Activated CD8-positive, alpha-beta T cell treated with anti-CD3 and anti-CD28 coated beads for 36 hours (primary cell): ENCODE data around the gene INPP5E. TPM values are rescaled to one million over a fixed set of nuclear protein-coding genes. Genes with fewer than 3 reads are reported as not detected.

Experiments
- ATAC-seq: fragments of 200-7000 bp; cut with Tn5 transposase; one replicate; pipeline ENCODE4 v1.10.0; 2021; ENCODE audit warnings: mild to moderate bottlenecking, moderate library complexity
- CTCF ChIA-PET: fragments of 350-600 bp; sonication (Branson Sonifier 250); formaldehyde crosslinking; loops from one replicate; lab custom pipeline; 2021; ENCODE audit warnings: antibody characterized with exemption; lab: Charles Lee
- POLR2A ChIA-PET: fragments of 350-600 bp; sonication (Branson Sonifier 250); formaldehyde crosslinking; loops from one replicate; lab custom pipeline; 2021; ENCODE audit warnings: antibody characterized with exemption; lab: Charles Lee
- DNase-seq: peaks from one replicate; pipeline ENCODE4 v3.0.0-alpha.2; 2020
- H3K27ac Mint-ChIP-seq: one replicate; pipeline ENCODE4 v1.8.0; 2021; ENCODE audit warnings: mild to moderate bottlenecking, mixed read lengths
- H3K27me3 Mint-ChIP-seq: one replicate; pipeline ENCODE4 v1.8.0; 2021; ENCODE audit warnings: mixed read lengths
- H3K36me3 Mint-ChIP-seq: one replicate; pipeline ENCODE4 v1.8.0; 2021; ENCODE audit warnings: low read depth, mixed read lengths
- H3K4me1 Mint-ChIP-seq: one replicate; pipeline ENCODE4 v1.8.0; 2021; ENCODE audit warnings: low read depth, mixed read lengths
- H3K4me3 Mint-ChIP-seq: one replicate; pipeline ENCODE4 v1.8.0; 2021; ENCODE audit warnings: mild to moderate bottlenecking, moderate library complexity, mixed read lengths
- H3K9me3 Mint-ChIP-seq: one replicate; pipeline ENCODE4 v1.8.0; 2021; ENCODE audit warnings: mixed read lengths
- CTCF ChIP-seq: fragments of 200-600 bp; IDR thresholded peaks from one replicate; pipeline ENCODE4 v1.8.0; 2022; ENCODE audit warnings: antibody characterized with exemption, mild to moderate bottlenecking
- intact Hi-C: fragments of 100-400 bp; cut with micrococcal nuclease; formaldehyde crosslinking; loops from one replicate; pipeline ENCODE4 v1.10.0; 2022
- total RNA-seq, 2 experiments: library from RNA; stranded (reverse); gene quantifications; one replicate each; pipeline ENCODE4 v1.2.3, GENCODE V29; 2021

The INPP5E gene
- total RNA-seq, 2 experiments from 2014 or later, result 12.0 to 13.8 TPM

DNA sequence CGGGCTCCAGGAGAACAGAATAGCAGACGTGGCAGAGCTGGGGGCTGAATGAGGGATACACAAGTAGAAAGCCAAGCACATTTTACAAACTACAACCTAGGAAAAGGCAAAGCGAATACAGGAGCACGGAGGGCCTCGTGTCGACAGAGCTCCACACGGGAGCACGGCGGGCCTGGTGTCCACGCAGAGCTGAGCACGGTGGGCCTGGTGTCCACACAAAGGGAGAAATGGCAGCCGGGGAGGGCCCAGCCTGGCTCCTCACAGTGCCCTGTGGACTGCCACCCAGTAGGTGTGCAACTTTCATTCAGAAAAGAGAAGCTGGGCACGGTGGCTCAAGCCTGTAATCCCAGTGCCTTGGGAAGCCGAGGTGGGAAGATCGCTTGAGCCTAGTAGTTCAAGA, 3.4 kb upstream of the INPP5E start:
- peaks cover 30% of the 10 kb centered on the region for H3K36me3 Mint-ChIP-seq
- H3K27me3 Mint-ChIP-seq, result no peaks in the 10 kb centered on the region
- DNase-seq (no peak), ATAC-seq (no peak)
- H3K9me3 Mint-ChIP-seq, result no peaks in the 10 kb centered on the region
- ChIA-PET POLR2A (interaction anchor here (0.9 to 1.3 kb wide), 5 partner anchors 12 to 189 kb away, joined by 3 read pairs; no protein-coding TSS in a partner anchor), CTCF (no interaction called here)
- H3K4me1 Mint-ChIP-seq, result peaks cover 5% of the 10 kb centered on the region
- intact Hi-C loops, result no loop called here
- peak overlapping the region; percentile 1 for H3K27ac Mint-ChIP-seq
- no peak overlapping the region for H3K4me3 Mint-ChIP-seq
- TF ChIP-seq CTCF, result no peak

- TF ChIP-seq CTCF, result no peak
- ChIA-PET CTCF (no interaction called here), POLR2A (interaction anchor here (0.9 to 1.3 kb wide), 4 partner anchors 17 to 190 kb away, joined by 3 read pairs; no protein-coding TSS in a partner anchor)
- Mint-ChIP-seq H3K27me3 (no peaks in the 10 kb centered on the region), H3K4me1 (peaks cover 12% of the 10 kb centered on the region), H3K36me3 (peaks cover 25% of the 10 kb centered on the region), H3K4me3 (no peak overlapping the region), H3K9me3 (no peaks in the 10 kb centered on the region), H3K27ac (no peak overlapping the region)
- intact Hi-C loops, result no loop called here
- DNase-seq (no peak), ATAC-seq (no peak)
Observed at GRCh38 chr9:136442265-136442664, 2.6 kb upstream of the INPP5E start.

GRCh38 chr9:136441681-136442245, 2.1 kb upstream of the INPP5E start:
- H3K27me3 Mint-ChIP-seq, result no peaks in the 10 kb centered on the region
- no peak overlapping the region for H3K4me3 Mint-ChIP-seq
- intact Hi-C loops, result no loop called here
- H3K36me3 Mint-ChIP-seq, result peaks cover 24% of the 10 kb centered on the region
- TF ChIP-seq CTCF, result no peak
- H3K27ac Mint-ChIP-seq, result no peak overlapping the region
- POLR2A ChIA-PET, result interaction anchor here (0.9 to 1.0 kb wide), 3 partner anchors 18 to 40 kb away, joined by 3 read pairs; no protein-coding TSS in a partner anchor
- peaks cover 17% of the 10 kb centered on the region for H3K4me1 Mint-ChIP-seq
- ATAC-seq, result no peak
- H3K9me3 Mint-ChIP-seq, result no peaks in the 10 kb centered on the region
- CTCF ChIA-PET, result no interaction called here
- no peak for DNase-seq

DNA sequence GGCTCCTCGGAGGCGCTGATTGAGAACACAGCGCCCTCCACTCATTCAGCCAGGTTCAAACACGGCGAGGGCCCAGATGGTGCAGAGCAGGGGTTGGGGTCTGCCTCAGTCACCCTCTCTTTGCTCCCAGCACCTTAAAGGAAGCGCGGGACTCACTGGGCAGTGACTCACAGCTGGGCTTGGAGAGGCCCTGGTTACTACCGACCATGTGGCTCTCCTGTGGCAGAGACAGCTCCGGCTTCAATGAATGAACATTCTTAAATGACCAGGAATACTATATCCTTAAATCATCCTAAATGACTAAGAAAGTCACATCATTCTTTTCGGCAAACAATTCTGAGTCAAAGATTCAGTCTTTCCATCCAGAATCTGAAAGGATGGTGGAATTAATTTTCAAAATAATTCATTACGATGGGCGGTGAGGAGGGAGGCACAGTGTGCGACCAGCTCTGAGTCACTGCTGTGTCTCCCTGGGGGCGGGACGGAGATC, 1.6 kb upstream of the INPP5E start:
- no peak overlapping the region for H3K27ac Mint-ChIP-seq
- POLR2A ChIA-PET, result interaction anchor here (1.0 to 1.2 kb wide), 4 partner anchors 11 to 40 kb away, joined by 3 to 5 read pairs (median 3); no protein-coding TSS in a partner anchor

More for the DNA sequence above, 1.6 kb upstream of the INPP5E start:
- H3K4me1 Mint-ChIP-seq, result peaks cover 21% of the 10 kb centered on the region
- no peak for TF ChIP-seq CTCF
- peaks cover 20% of the 10 kb centered on the region for H3K36me3 Mint-ChIP-seq
- H3K27me3 Mint-ChIP-seq, result no peaks in the 10 kb centered on the region
- DNase-seq (no peak), ATAC-seq (no peak)
- intact Hi-C loops, result no loop called here
- CTCF ChIA-PET, result interaction anchor here (1.1 to 1.6 kb wide), 5 partner anchors 18 to 128 kb away, joined by 3 to 4 read pairs (median 4); no protein-coding TSS in a partner anchor
- no peaks in the 10 kb centered on the region for H3K9me3 Mint-ChIP-seq
- H3K4me3 Mint-ChIP-seq, result no peak overlapping the region
